GM21576 (cell line): Measurements from ENCODE around the gene PTK7.

Experiments
- ATAC-seq: cut with Tn5 transposase; IDR thresholded peaks from one replicate; pipeline ENCODE4 v1.9.1; 2021; ENCODE audit warnings: mild to moderate bottlenecking, moderate library complexity; ENCODE audit not compliant: unreplicated experiment

The PTK7 gene

GRCh38 chr6:43082806-43083655, 6.9 kb downstream of the PTK7 start:
- no peak for ATAC-seq

- ATAC-seq: no peak
Observed at GRCh38 chr6:43086022-43086658, 10.0 kb downstream of the PTK7 start.

- no peak for ATAC-seq
Observed at GRCh38 chr6:43088654-43089056, 12.5 kb downstream of the PTK7 start.

- ATAC-seq: no peak
Observed at GRCh38 chr6:43089467-43089866, 13.4 kb downstream of the PTK7 start.

- ATAC-seq: no peak
Observed at GRCh38 chr6:43089874-43090558, 13.9 kb downstream of the PTK7 start.

GRCh38 chr6:43090559-43090956, 14.4 kb downstream of the PTK7 start:
- ATAC-seq: no peak

- no peak for ATAC-seq
Observed at GRCh38 chr6:43091020-43091419, 14.9 kb downstream of the PTK7 start.

- no peak for ATAC-seq
Observed at GRCh38 chr6:43091436-43091991, 15.4 kb downstream of the PTK7 start.

- ATAC-seq: no peak
Observed at GRCh38 chr6:43092635-43093034, 16.5 kb downstream of the PTK7 start.

GRCh38 chr6:43093436-43094289, 17.5 kb downstream of the PTK7 start:
- ATAC-seq: no peak

GRCh38 chr6:43095939-43096338, 19.8 kb downstream of the PTK7 start:
- no peak for ATAC-seq

GRCh38 chr6:43096451-43097097, 20.5 kb downstream of the PTK7 start:
- ATAC-seq: no peak

GRCh38 chr6:43097098-43097489, 21.0 kb downstream of the PTK7 start:
- no peak for ATAC-seq

- no peak for ATAC-seq
Observed at GRCh38 chr6:43097502-43097901, 21.4 kb downstream of the PTK7 start.

GRCh38 chr6:43101497-43101896, 25.4 kb downstream of the PTK7 start:
- ATAC-seq: no peak

GRCh38 chr6:43103253-43103876, 27.3 kb downstream of the PTK7 start:
- no peak for ATAC-seq

- ATAC-seq: no peak
Observed at GRCh38 chr6:43105538-43106222, 29.6 kb downstream of the PTK7 start.

- ATAC-seq: no peak
Observed at GRCh38 chr6:43107344-43108062, 31.4 kb downstream of the PTK7 start.
